Effector memory CD4-positive, alpha-beta T cell (primary cell): Measurements from ENCODE around the gene DNAH7.

Experiments
- DNase-seq, 3 donors: peaks; one replicate each; pipeline ENCODE4 v3.0.0-alpha.2; 2020
- H3K27ac ChIP-seq: 2 replicates; pipeline ENCODE4 v1.7.0; 2013; ENCODE audit warnings: mild to moderate bottlenecking, low read length, moderate library complexity; ENCODE audit not compliant: insufficient read depth, poor library complexity, severe bottlenecking
- H3K27me3 ChIP-seq: replicated peaks from 2 replicates; pipeline ENCODE4 v1.7.0; 2013; ENCODE audit warnings: mild to moderate bottlenecking, low read length; ENCODE audit not compliant: insufficient read depth, control insufficient read depth, poor library complexity, severe bottlenecking
- H3K36me3 ChIP-seq: 2 replicates; pipeline ENCODE4 v1.7.0; 2013; ENCODE audit warnings: mild to moderate bottlenecking, low read length, moderate library complexity; ENCODE audit not compliant: control insufficient read depth, insufficient read depth
- H3K4me1 ChIP-seq: 2 replicates; pipeline ENCODE4 v1.7.0; 2013; ENCODE audit warnings: low read length, mild to moderate bottlenecking; ENCODE audit not compliant: control insufficient read depth, insufficient read depth, poor library complexity, severe bottlenecking
- H3K4me3 ChIP-seq: 2 replicates; pipeline ENCODE4 v1.7.0; 2013; ENCODE audit warnings: low read length, low read depth, mild to moderate bottlenecking; ENCODE audit not compliant: insufficient read depth, poor library complexity, severe bottlenecking
- H3K9me3 ChIP-seq: 2 replicates; pipeline ENCODE4 v1.7.0; 2013; ENCODE audit warnings: mild to moderate bottlenecking, low read length, moderate library complexity; ENCODE audit not compliant: control insufficient read depth

The DNAH7 gene

DNA sequence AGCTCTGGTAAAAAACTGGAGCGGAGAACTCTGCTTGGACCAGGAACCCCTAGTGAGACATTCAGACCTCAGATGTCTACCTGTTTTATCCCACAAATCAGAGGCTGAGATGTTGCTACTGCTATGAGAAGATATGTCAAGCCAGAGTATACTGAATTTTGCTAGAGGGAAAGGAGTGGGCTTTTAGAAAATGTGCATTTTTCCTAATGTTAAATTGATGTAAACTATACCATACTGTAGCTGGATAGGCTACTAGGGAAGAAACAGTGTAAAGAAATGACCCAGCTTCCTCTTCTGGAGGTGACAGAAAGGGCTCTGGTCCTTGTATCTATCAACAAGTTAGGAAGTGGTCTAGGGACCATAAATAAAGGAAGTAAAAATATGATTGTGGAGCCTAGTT is 346.6 kb downstream of the DNAH7 start:
- H3K27ac ChIP-seq = no peak overlapping the region
- no peak for DNase-seq
- H3K9me3 ChIP-seq = no peaks in the 10 kb centered on the region

DNA sequence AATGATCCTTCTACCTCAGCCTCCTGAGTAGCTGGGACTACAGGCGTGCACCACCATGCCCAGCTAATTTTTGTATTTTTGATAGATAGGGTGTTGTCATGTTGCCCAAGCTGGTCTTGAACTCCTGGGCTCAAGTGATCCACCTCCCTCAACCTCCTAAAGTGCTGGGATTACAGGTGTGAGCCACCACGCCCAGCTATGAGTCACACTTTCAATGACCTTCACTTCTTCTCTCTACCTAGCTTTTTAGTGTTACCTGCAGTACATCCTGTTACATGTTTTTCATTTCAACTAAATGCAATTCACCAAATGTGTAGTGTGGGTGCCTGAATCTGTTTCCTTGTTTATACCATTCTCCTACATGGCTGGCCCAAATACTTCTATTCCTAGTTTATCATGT is 347.6 kb downstream of the DNAH7 start:
- Histone ChIP-seq H3K4me1 (no peaks in the 10 kb centered on the region), H3K36me3 (peaks cover 24% of the 10 kb centered on the region), H3K27me3 (no peaks in the 10 kb centered on the region), H3K4me3 (no peak overlapping the region), H3K9me3 (no peaks in the 10 kb centered on the region), H3K27ac (no peak overlapping the region)
- DNase-seq = no peak

More for the DNA sequence above, 346.6 kb downstream of the DNAH7 start:
- no peaks in the 10 kb centered on the region for H3K4me1 ChIP-seq
- peaks cover 14% of the 10 kb centered on the region for H3K36me3 ChIP-seq
- H3K4me3 ChIP-seq = no peak overlapping the region
- H3K27me3 ChIP-seq = no peaks in the 10 kb centered on the region

DNA sequence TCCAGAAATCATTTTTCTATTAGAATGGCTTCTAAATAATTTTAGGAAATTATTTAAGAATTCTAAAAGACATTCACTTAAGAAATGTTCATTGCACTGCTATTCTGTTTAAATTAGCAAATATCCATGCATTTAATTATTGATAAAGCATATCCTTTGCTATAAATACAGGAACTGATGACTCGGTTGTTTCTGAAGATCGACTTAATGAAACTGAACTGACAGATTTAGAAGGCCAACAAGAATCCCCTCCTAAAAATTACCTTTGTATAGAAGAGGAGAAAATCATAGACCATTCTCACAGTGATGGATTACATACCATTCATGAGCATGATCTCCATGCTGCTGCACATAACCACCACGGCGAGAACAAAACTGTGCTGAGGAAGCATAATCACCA is 352.2 kb downstream of the DNAH7 start:
- Histone ChIP-seq H3K27ac (no peak overlapping the region), H3K4me1 (no peaks in the 10 kb centered on the region), H3K4me3 (no peak overlapping the region), H3K9me3 (no peaks in the 10 kb centered on the region), H3K27me3 (no peaks in the 10 kb centered on the region), H3K36me3 (peaks cover 33% of the 10 kb centered on the region)
- no peak for DNase-seq

DNA sequence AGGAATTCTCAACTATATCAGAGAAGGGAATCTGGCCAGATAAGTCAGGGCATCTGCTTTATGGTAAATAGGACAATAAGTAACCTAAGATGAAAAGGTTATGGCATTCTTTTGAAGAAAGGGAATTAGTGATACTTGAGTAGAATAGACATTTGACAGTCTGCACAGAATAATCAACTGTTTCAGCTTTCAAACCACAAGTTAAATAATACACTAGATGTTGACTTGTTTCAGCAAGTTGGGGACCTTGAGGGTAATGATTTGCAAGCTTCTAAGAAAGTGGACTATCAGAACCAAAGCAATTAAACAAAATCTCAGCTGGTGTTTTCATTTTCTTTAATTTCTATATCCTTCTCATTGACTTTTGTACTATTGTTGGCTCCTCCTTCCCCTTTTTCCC is 357.2 kb downstream of the DNAH7 start:
- Histone ChIP-seq H3K4me3 (no peak overlapping the region), H3K36me3 (peaks cover 30% of the 10 kb centered on the region), H3K9me3 (no peaks in the 10 kb centered on the region), H3K4me1 (no peaks in the 10 kb centered on the region), H3K27me3 (no peaks in the 10 kb centered on the region), H3K27ac (no peak overlapping the region)
- no peak for DNase-seq

DNA sequence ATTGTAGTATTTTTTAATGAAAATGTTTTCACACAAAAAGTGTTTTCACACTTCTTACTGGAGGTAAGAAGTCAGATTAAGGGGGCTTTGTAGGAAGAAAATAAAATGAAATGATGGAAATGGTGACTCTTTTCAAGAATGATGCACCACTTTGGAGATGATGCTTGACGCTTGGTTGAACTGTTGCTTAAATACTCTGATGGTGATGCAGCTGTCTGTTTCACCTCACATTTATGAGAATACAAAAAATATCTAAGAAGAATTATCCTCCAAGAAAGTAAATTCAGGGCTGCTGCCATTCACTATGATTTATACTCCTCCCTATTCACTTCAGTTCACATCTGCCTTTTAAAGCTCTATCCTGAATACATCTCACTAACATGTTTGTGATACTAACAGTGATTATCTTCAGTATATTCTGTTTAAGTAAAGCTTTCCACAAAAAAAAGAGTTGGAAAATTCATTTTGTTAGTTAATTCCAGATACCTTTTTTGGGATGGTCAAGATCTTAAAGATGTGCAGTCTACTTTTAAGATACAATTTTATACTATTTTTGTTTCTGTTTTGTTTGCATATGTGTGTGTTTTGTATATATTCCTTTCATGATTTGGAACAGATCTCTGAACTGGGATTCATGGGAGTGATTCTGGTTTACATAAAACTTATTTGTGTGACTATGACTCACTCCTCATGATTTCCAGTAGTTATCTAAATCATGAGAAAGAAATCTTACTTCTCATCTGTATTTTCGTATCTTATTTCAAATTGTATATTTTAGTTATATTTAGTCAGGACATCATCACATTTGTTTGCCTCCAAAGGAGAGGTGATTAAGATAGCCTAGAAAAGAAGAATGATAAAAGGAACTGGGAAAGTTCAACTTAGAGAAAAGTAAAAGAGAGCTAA is 358.5 kb downstream of the DNAH7 start:
- H3K9me3 ChIP-seq = no peaks in the 10 kb centered on the region
- H3K4me3 ChIP-seq = no peak overlapping the region
- H3K36me3 ChIP-seq = peaks cover 24% of the 10 kb centered on the region
- no peaks in the 10 kb centered on the region for H3K27me3 ChIP-seq
- H3K27ac ChIP-seq = no peak overlapping the region
- no peaks in the 10 kb centered on the region for H3K4me1 ChIP-seq
- no peak for DNase-seq

DNA sequence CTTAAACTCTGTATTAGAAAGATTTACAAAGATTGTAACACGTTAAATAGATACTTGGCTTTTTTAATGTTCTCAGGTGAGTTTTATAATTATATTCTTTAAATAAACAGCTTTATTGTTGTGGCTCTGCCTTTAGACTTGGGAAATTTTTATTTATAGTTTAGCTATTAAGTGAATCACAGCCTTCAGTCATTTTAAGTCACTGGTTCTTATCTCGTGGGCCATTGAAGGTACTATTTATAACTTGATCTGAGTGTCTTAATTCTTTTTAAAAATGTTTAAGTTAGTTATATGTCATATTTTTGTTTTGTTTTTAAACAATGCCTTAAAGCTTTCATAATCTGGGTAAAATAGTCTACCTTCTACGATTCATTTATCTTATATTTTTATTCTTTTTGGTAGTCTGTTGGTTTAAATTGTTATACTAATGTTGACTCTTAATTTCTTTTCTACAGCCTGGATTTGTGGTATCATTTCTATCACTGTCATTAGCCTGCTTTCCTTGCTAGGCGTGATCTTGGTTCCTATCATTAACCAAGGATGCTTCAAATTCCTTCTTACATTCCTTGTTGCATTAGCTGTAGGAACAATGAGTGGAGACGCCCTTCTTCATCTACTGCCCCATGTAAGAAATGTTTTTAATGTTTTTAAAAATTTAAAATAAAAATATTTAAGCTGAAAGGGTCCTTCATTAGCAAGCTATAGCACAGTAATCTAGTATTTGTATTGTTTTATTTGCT is 362.3 kb downstream of the DNAH7 start:
- Histone ChIP-seq H3K9me3 (no peaks in the 10 kb centered on the region), H3K4me3 (no peak overlapping the region), H3K36me3 (peaks cover 17% of the 10 kb centered on the region), H3K27me3 (no peaks in the 10 kb centered on the region), H3K27ac (no peak overlapping the region), H3K4me1 (no peaks in the 10 kb centered on the region)
- DNase-seq = no peak

DNA sequence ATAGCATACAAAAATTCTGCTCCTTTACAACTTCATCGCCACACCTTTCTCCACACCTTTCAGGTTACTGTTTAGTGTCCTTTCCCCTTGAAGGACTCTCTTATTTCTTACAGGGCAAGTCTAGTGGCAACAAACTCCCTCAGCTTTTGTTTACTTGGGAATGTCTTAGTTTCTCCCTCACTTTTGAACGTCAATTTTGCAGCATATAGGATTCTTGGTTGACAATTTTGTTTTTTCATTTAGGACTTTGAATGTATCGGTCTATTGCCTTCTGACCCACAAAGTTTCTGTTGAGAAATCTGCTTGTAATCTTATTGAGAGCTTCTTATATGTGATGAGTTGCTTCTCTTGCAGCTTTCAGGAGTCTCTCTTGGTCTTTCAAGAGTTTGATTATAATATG is 368.2 kb downstream of the DNAH7 start:
- no peaks in the 10 kb centered on the region for H3K4me1 ChIP-seq
- no peaks in the 10 kb centered on the region for H3K9me3 ChIP-seq
- no peak overlapping the region for H3K27ac ChIP-seq
- peaks cover 11% of the 10 kb centered on the region for H3K36me3 ChIP-seq
- no peaks in the 10 kb centered on the region for H3K27me3 ChIP-seq
- DNase-seq = no peak
- H3K4me3 ChIP-seq = no peak overlapping the region

DNA sequence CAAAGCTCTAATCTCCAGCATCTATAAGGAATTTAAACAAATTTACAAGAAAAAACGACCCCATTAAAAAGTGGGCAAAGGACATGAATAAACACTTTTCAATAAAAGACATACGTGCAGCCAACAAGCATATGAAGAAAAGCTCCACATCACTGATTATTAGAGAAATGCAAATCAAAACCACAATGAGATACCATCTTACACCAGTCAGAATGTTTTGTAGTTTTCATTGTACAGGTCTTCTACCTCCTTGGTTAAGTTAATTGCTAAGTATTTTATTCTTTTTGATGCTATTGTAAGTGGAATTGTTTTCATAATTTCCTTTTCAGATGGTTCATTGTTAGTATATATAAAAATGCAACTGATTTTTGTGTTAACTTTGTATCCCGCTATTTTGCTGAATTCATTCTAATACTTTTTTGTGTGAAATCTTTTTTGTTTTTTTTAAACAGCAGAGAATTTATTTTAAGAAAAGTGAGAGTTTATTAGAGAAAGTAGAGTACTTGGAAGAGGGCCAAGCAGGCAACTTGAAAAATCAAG is 370.9 kb downstream of the DNAH7 start:
- DNase-seq = no peak
- Histone ChIP-seq H3K27me3 (no peaks in the 10 kb centered on the region), H3K4me1 (no peaks in the 10 kb centered on the region), H3K9me3 (no peaks in the 10 kb centered on the region), H3K36me3 (peaks cover 7% of the 10 kb centered on the region), H3K27ac (no peak overlapping the region), H3K4me3 (no peak overlapping the region)

DNA sequence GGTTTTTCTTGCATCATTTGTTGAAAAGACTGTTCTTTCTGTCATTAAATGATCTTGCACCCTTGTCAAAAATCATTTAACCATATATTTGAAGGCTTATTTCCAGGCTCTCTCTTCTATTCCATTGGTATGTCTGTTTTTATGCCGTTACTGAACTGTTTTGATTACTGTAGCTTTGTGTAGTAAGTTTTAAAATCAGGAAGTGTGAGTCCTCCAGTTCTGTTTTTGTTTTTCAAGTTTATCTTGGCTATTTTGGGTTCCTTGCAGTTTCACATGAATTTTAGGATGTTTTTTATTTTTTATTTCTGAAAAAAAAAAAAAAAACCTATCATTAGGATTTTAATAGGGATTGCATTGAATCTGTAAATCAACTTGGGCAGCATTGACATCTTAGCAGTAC is 372.6 kb downstream of the DNAH7 start:
- no peak overlapping the region for H3K27ac ChIP-seq
- peaks cover 7% of the 10 kb centered on the region for H3K36me3 ChIP-seq
- no peak overlapping the region for H3K4me3 ChIP-seq
- DNase-seq = no peak
- no peaks in the 10 kb centered on the region for H3K9me3 ChIP-seq
- no peaks in the 10 kb centered on the region for H3K27me3 ChIP-seq
- no peaks in the 10 kb centered on the region for H3K4me1 ChIP-seq
